Tibial nerve (tissue), 4 donors: ENCODE results near the gene PBLD.

ENCODE experiments used
- EP300 ChIP-seq, 2 donors: sonication (generic); formaldehyde crosslinking; IDR thresholded peaks; one replicate each; pipeline ENCODE4 v1.6.1; 2017; ENCODE audit warnings: antibody characterized with exemption in 2 of 2, mild to moderate bottlenecking in 1 of 2
- TF ChIP-seq, protein P1 (sequence below), 5 experiments: fragments of 200-600 bp in 3 of 5; fragments of 450-650 bp in 2 of 5; sonication (generic) in 3 of 5; IDR thresholded peaks; one replicate each; pipeline ENCODE4 v1.5.1; 2016 to 2019; ENCODE audit warnings: antibody characterized with exemption in 5 of 5, mild to moderate bottlenecking in 3 of 5, moderate library complexity in 2 of 5

DNA sequence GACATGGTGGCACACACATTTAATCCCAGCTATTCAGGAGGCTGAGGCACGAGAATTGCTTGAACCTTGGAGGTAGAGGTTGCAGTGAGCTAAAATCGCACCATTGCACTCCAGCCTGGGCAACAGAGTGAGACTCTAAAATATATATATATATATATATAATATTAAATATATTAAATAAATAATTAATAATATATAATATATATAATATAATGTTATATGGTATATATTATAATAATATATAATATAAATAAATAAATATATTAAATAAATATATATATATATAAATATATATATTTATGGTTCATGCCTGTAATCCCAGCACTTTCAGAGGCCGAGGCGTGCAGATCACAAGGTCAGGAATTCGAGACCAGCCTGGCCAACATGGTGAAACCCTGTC is 33.9 kb upstream of the PBLD start:
- TF ChIP-seq, protein P1, sequence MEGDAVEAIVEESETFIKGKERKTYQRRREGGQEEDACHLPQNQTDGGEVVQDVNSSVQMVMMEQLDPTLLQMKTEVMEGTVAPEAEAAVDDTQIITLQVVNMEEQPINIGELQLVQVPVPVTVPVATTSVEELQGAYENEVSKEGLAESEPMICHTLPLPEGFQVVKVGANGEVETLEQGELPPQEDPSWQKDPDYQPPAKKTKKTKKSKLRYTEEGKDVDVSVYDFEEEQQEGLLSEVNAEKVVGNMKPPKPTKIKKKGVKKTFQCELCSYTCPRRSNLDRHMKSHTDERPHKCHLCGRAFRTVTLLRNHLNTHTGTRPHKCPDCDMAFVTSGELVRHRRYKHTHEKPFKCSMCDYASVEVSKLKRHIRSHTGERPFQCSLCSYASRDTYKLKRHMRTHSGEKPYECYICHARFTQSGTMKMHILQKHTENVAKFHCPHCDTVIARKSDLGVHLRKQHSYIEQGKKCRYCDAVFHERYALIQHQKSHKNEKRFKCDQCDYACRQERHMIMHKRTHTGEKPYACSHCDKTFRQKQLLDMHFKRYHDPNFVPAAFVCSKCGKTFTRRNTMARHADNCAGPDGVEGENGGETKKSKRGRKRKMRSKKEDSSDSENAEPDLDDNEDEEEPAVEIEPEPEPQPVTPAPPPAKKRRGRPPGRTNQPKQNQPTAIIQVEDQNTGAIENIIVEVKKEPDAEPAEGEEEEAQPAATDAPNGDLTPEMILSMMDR (IDR thresholded peaks at IDR 0.05): no peak
- TF ChIP-seq EP300 (IDR thresholded peaks at IDR 0.05): no peak
